Suppressor macrophage treated with lipopolysaccharide for 1 hour (primary cell): ENCODE results near the gene SUDS3.
"Not testable (repeated sequence)": the region's sequence is repeated elsewhere in the genome, so short reads cannot be mapped to it uniquely, and the experiment has no call there.

Experiments
- DNase-seq, 3 donors: peaks; one replicate each; pipeline ENCODE4 v3.0.0-alpha.2; 2020 to 2022

The SUDS3 gene

GRCh38 chr12:118398524-118398923 is 22.2 kb downstream of the SUDS3 start:
- peak in 1 of 3 donors; percentile 10 for DNase-seq

- peak; percentile 46 to 47 (median 46) for DNase-seq
Measured at GRCh38 chr12:118398940-118399339, 22.6 kb downstream of the SUDS3 start.

GRCh38 chr12:118402251-118402650 is 25.9 kb downstream of the SUDS3 start:
- no peak for DNase-seq

DNA sequence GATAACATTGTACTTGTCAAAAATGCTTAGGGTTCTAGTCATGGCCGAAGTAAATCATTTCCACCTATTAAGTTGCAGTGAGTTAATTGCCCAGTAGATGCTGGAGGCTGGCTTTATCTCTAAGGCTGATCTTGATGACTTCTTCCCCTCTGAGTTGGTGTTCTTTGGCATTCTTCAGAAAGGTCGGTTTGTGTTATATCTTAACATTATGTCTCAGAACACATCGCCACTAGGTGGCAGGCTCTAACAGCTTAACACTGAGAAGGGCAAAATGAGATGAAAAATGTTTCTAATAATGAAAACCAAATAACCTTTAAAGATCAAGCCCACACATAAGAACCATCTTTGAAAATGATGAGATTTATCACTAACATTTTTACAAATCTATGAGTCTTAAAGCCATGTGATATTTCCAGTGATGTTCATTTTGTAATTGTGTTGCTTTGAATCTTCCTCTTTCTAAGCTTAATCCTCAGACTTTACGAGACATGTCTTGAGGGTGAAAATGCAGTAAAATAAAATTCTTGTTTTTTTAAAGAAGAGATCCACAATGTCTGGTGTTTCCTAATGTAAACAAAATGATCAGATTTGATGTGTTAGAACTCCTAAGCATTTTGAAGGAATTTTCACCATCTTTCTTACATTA is 28.6 kb downstream of the SUDS3 start:
- peak; percentile 58 to 78 (median 72) for DNase-seq

DNA sequence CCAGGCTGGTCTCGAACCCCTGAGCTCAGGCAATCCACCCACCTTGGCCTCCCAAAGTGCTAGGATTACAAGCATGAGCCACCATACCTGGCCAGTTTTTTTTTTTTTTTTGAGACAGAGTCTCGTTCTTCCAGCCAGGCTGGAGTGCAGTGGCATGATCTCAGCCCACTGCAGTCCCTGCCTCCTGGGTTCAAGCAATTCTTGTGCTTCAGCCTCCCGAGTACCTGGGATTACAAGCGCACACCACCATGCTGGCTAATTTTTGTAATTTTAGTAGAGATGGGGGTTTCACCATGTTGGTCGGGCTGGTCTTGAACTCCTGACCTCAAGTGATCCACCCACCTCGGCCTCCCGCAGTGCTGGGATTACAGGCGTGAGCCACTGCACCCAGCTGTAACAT is 31.9 kb downstream of the SUDS3 start:
- DNase-seq, result not testable (repeated sequence)

DNA sequence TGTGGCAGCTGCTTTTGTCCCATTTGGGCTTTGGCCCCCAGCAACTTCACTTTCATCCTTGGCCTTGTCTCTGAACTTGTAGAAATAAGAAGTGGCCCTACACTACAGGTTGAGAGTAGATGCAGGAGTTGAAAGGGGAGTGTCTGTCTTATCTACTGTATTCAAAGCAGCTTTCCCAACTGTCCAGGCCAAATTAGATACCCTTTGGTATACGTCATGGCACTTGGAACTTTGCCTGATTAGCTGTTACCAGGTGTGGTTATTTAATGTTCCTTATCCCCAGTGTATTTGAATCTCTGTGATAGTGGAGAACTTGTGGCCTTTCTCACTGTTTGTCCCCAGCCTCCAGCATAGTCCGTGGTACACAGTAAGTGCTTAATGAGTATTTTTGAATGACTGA is 33.5 kb downstream of the SUDS3 start:
- DNase-seq, result no peak

GRCh38 chr12:118417942-118418341 is 41.6 kb downstream of the SUDS3 start:
- DNase-seq, result no peak

DNA sequence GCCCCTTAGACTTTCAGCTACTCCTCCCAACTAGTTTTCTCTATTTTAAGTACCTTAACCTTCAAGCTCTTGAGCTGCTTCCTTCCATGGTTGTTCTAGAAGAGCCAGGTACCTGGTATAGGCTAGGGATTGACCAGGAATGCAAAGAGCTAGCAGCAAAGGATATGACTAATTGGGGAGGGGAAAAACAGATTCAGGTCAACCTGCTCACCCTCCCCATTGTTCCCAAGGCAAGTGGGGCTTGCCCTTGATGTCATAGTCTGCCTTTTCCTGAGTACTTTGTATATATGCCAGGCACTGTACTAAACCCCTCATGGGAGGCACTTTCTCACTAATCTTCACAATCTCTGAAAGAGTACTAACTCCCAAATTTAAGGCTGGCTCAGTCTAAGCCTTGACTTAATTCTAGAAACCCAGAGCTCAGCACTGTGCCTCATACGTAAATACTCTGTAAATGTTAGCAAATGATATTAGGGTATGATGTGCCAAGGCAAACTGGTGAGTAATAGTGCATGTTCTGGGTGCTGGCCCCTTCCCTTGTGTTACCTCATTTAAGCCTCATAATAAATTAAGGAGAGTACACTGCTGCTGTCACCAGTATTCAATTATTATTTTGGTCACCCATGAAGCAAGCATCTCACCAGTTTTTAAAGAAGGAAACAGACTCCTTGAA is 42.2 kb downstream of the SUDS3 start:
- no peak for DNase-seq

GRCh38 chr12:118420673-118421072 is 44.3 kb downstream of the SUDS3 start:
- no peak for DNase-seq

DNA sequence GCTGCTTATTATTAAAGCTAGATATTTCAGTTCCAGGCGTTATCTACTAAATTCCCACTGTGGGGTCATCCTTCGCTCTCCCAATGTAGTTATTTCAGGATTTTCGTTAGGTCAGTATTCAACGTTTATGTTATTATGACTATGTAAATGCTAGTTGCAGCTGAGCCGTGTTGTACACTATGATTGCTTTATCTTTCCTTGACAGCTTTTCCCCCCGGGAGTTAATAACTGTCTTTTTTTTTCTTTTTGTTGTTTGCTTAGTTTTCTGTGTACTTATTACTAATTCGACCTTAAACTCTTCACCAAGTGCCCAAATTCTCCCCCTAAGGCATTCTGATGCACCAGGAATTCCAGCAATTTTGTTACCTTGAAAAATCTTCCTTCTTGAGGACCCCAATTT is 48.5 kb downstream of the SUDS3 start:
- DNase-seq, result no peak

DNA sequence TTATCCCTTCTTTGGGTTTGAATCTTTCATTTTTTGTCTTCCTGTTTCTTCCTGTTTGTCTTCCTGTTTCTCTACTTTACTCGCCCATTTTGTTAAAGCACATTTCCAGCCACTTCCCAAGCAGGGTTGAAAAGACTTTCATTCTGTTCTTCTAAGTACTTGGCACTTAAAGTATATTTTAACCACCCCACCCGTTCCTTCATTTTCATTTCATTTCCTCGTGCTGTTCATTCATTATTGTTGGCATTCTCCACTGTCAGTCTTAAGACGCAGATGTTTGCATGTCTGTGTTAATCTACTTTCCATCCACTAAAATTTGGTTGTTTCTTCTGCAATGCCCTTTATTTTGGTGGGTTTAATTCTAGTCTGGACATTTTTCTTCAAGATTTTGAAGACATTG is 49.0 kb downstream of the SUDS3 start:
- no peak for DNase-seq

GRCh38 chr12:118427819-118428218 is 51.5 kb downstream of the SUDS3 start:
- no peak for DNase-seq

- DNase-seq, result no peak
Measured at GRCh38 chr12:118428643-118429042, 52.3 kb downstream of the SUDS3 start.

GRCh38 chr12:118429688-118430383 is 53.5 kb downstream of the SUDS3 start:
- peak in 1 of 3 donors; percentile 11 for DNase-seq

DNA sequence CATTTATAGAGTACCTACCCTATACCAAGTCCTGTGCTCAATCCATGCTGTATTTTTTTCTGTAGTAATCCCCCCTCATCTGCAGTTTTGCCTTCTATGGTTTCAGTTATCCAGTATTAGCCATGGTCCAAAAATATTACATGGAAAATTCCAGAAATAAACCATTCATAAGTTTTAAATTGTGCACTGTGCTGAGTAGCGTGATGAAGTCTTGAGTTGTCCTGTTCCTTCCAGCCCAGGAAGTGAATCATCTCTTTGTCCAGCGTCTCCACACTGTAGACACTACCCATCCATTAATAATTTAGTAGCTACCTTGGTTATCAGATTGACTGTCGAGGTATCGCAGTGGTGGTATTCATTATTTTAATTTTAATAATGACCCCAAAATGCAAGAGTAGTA is 54.2 kb downstream of the SUDS3 start:
- DNase-seq, result peak in 1 of 3 donors; percentile 11

GRCh38 chr12:118432812-118433545 is 56.6 kb downstream of the SUDS3 start:
- DNase-seq, result peak in 1 of 3 donors; percentile 8

DNA sequence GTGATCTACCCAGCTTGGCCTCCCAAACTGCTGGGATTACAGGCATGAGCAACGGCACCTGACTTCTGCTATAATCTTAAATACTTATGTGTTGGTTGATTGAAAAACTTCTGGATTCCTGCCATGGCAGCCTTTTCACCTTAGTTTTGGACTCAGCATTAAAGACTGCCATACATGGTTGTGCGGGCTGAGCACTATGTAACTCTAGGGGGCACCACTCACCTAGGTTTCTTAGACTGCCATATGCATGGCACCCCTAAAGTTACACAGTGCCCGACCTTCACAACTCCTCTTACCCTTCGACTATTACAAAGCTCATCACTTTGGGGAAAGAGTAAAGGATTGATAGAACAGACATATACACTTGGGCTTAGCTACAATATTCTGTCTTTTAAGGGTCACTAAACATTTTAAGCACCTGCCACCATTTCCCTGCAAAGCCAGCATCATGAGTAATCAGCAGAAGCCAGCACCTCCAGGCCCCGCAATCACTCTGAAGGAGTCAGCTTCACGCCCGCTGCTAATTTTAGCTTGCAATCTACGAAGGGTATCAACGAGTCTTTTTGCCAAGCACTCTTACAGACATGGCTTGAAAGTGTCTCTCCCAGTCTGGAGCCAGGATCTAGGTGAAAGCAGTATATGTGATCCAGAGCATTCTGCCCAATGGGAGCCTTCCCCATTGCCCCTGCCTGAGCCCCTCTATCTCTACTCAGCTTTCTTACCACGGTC is 59.8 kb downstream of the SUDS3 start:
- no peak for DNase-seq

DNA sequence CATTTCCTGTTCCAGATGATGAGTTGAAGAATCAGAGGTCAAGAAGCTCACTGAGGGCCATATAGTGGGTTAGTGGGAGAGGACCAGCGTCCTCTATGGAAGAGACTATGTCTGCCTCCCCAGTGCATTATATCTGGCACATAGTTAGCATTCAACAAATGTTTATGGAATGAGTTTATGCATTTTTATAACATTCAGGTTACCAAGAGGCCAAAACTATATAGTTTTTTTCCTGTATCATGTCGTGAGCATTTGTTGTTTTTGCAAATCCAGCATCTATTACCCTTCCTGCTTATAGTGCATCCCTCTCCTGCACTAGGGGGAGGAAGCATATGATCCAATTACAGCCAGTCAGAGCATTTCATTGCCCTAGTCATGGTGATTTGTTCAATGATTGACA is 60.6 kb downstream of the SUDS3 start:
- no peak for DNase-seq

- no peak for DNase-seq
Measured at GRCh38 chr12:118439068-118439467, 62.7 kb downstream of the SUDS3 start.

GRCh38 chr12:118446247-118446646 is 69.9 kb downstream of the SUDS3 start:
- no peak for DNase-seq

DNA sequence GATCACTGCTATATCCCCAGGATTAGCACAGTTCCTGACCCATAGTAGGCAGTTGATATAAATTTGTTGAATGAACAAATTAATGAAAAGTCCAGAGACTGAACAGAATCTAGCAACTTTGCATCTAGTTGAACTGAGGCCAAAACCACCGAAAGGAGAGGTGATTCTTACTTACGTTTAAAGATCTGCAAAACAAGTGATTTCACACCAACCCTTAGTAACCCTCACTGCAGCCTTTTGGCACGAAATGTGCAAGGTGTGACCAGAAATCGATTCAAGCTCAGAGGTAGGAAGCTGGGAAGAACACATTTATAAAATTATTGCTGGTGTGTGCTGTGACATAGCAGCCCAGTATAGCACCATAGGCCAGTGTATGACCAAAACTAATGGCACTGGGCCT is 70.8 kb downstream of the SUDS3 start:
- DNase-seq, result no peak

GRCh38 chr12:118448341-118448740 is 72.0 kb downstream of the SUDS3 start:
- no peak for DNase-seq

- DNase-seq, result no peak
Measured at GRCh38 chr12:118455327-118455726, 79.0 kb downstream of the SUDS3 start.
